ENCODE results near the gene RPL5.

Gene RPL5

GRCh38 chr1:92844439-92844838 lies 12.6 kb downstream of the RPL5 start:
- H3K9me3 ChIP-seq (ENCODE audit: control insufficient read depth, low read length), result no peaks in the 10 kb centered on the region
- no peaks in the 10 kb centered on the region for H3K27me3 ChIP-seq (ENCODE audit: control insufficient read depth, insufficient read depth, low read length)
- peaks cover 16% of the 10 kb centered on the region for H3K36me3 ChIP-seq (ENCODE audit: control insufficient read depth, insufficient read depth, low read length)
- H3K4me1 ChIP-seq (ENCODE audit: control insufficient read depth, insufficient read depth, low read length), result peaks cover 5% of the 10 kb centered on the region
- no peak overlapping the region for H3K4me3 ChIP-seq (ENCODE audit: low read length)
- no peak overlapping the region for H3K9ac ChIP-seq (ENCODE audit: low read length)

GRCh38 chr1:92845908-92846307 lies 14.1 kb downstream of the RPL5 start:
- Histone ChIP-seq H3K27me3 (ENCODE audit: control insufficient read depth, insufficient read depth, low read length) (no peaks in the 10 kb centered on the region), H3K4me3 (ENCODE audit: low read length) (no peak overlapping the region), H3K9ac (ENCODE audit: low read length) (no peak overlapping the region), H3K4me1 (ENCODE audit: control insufficient read depth, insufficient read depth, low read length) (peaks cover 5% of the 10 kb centered on the region), H3K9me3 (ENCODE audit: control insufficient read depth, low read length) (no peaks in the 10 kb centered on the region), H3K36me3 (ENCODE audit: control insufficient read depth, insufficient read depth, low read length) (peaks cover 16% of the 10 kb centered on the region)

GRCh38 chr1:92848201-92848600 lies 16.4 kb downstream of the RPL5 start:
- Histone ChIP-seq H3K9me3 (ENCODE audit: control insufficient read depth, low read length) (no peaks in the 10 kb centered on the region), H3K4me1 (ENCODE audit: control insufficient read depth, insufficient read depth, low read length) (peaks cover 14% of the 10 kb centered on the region), H3K4me3 (ENCODE audit: low read length) (no peak overlapping the region), H3K27me3 (ENCODE audit: control insufficient read depth, insufficient read depth, low read length) (no peaks in the 10 kb centered on the region), H3K36me3 (ENCODE audit: control insufficient read depth, insufficient read depth, low read length) (peaks cover 6% of the 10 kb centered on the region), H3K9ac (ENCODE audit: low read length) (no peak overlapping the region)

GRCh38 chr1:92850019-92850418 lies 18.2 kb downstream of the RPL5 start:
- H3K4me1 ChIP-seq (ENCODE audit: control insufficient read depth, insufficient read depth, low read length), result peaks cover 25% of the 10 kb centered on the region
- no peaks in the 10 kb centered on the region for H3K36me3 ChIP-seq (ENCODE audit: control insufficient read depth, insufficient read depth, low read length)
- no peaks in the 10 kb centered on the region for H3K27me3 ChIP-seq (ENCODE audit: control insufficient read depth, insufficient read depth, low read length)
- H3K9me3 ChIP-seq (ENCODE audit: control insufficient read depth, low read length), result no peaks in the 10 kb centered on the region
- no peak overlapping the region for H3K4me3 ChIP-seq (ENCODE audit: low read length)
- H3K9ac ChIP-seq (ENCODE audit: low read length), result no peak overlapping the region

GRCh38 chr1:92851729-92852128 lies 19.9 kb downstream of the RPL5 start:
- Histone ChIP-seq H3K4me3 (ENCODE audit: low read length) (no peak overlapping the region), H3K4me1 (ENCODE audit: control insufficient read depth, insufficient read depth, low read length) (peaks cover 25% of the 10 kb centered on the region), H3K9me3 (ENCODE audit: control insufficient read depth, low read length) (no peaks in the 10 kb centered on the region), H3K36me3 (ENCODE audit: control insufficient read depth, insufficient read depth, low read length) (no peaks in the 10 kb centered on the region), H3K9ac (ENCODE audit: low read length) (no peak overlapping the region), H3K27me3 (ENCODE audit: control insufficient read depth, insufficient read depth, low read length) (no peaks in the 10 kb centered on the region)

- Histone ChIP-seq H3K4me3 (ENCODE audit: low read length) (no peak overlapping the region), H3K9me3 (ENCODE audit: control insufficient read depth, low read length) (no peaks in the 10 kb centered on the region), H3K36me3 (ENCODE audit: control insufficient read depth, insufficient read depth, low read length) (no peaks in the 10 kb centered on the region)
These were observed 21.5 kb downstream of the RPL5 start for GRCh38 chr1:92853299-92853698.

GRCh38 chr1:92854101-92854785 lies 22.4 kb downstream of the RPL5 start:
- no peaks in the 10 kb centered on the region for H3K27me3 ChIP-seq (ENCODE audit: control insufficient read depth, insufficient read depth, low read length)

More at GRCh38 chr1:92853299-92853698, 21.5 kb downstream of the RPL5 start:
- H3K27me3 ChIP-seq (ENCODE audit: control insufficient read depth, insufficient read depth, low read length), result no peaks in the 10 kb centered on the region
- no peak overlapping the region for H3K9ac ChIP-seq (ENCODE audit: low read length)
- H3K4me1 ChIP-seq (ENCODE audit: control insufficient read depth, insufficient read depth, low read length), result peaks cover 33% of the 10 kb centered on the region

GRCh38 chr1:92855236-92855635 lies 23.4 kb downstream of the RPL5 start:
- H3K4me3 ChIP-seq (ENCODE audit: low read length), result no peak overlapping the region
- H3K4me1 ChIP-seq (ENCODE audit: control insufficient read depth, insufficient read depth, low read length), result peaks cover 34% of the 10 kb centered on the region
- no peak overlapping the region for H3K9ac ChIP-seq (ENCODE audit: low read length)
- no peaks in the 10 kb centered on the region for H3K9me3 ChIP-seq (ENCODE audit: control insufficient read depth, low read length)
- H3K27me3 ChIP-seq (ENCODE audit: control insufficient read depth, insufficient read depth, low read length), result no peaks in the 10 kb centered on the region
- H3K36me3 ChIP-seq (ENCODE audit: control insufficient read depth, insufficient read depth, low read length), result no peaks in the 10 kb centered on the region

More at GRCh38 chr1:92854101-92854785, 22.4 kb downstream of the RPL5 start:
- Histone ChIP-seq H3K9ac (ENCODE audit: low read length) (no peak overlapping the region), H3K36me3 (ENCODE audit: control insufficient read depth, insufficient read depth, low read length) (no peaks in the 10 kb centered on the region), H3K9me3 (ENCODE audit: control insufficient read depth, low read length) (no peaks in the 10 kb centered on the region), H3K4me3 (ENCODE audit: low read length) (peak overlapping the region; percentile 3), H3K4me1 (ENCODE audit: control insufficient read depth, insufficient read depth, low read length) (peaks cover 34% of the 10 kb centered on the region)

GRCh38 chr1:92857817-92858216 lies 26.0 kb downstream of the RPL5 start:
- Histone ChIP-seq H3K36me3 (ENCODE audit: control insufficient read depth, insufficient read depth, low read length) (no peaks in the 10 kb centered on the region), H3K4me1 (ENCODE audit: control insufficient read depth, insufficient read depth, low read length) (peaks cover 24% of the 10 kb centered on the region), H3K9me3 (ENCODE audit: control insufficient read depth, low read length) (no peaks in the 10 kb centered on the region), H3K9ac (ENCODE audit: low read length) (peak overlapping the region; percentile 41), H3K27me3 (ENCODE audit: control insufficient read depth, insufficient read depth, low read length) (no peaks in the 10 kb centered on the region), H3K4me3 (ENCODE audit: low read length) (no peak overlapping the region)

GRCh38 chr1:92858564-92859399 lies 26.9 kb downstream of the RPL5 start:
- Histone ChIP-seq H3K36me3 (ENCODE audit: control insufficient read depth, insufficient read depth, low read length) (no peaks in the 10 kb centered on the region), H3K27me3 (ENCODE audit: control insufficient read depth, insufficient read depth, low read length) (no peaks in the 10 kb centered on the region), H3K9ac (ENCODE audit: low read length) (no peak overlapping the region), H3K4me3 (ENCODE audit: low read length) (no peak overlapping the region), H3K9me3 (ENCODE audit: control insufficient read depth, low read length) (no peaks in the 10 kb centered on the region), H3K4me1 (ENCODE audit: control insufficient read depth, insufficient read depth, low read length) (peaks cover 23% of the 10 kb centered on the region)

- no peaks in the 10 kb centered on the region for H3K36me3 ChIP-seq (ENCODE audit: control insufficient read depth, insufficient read depth, low read length)
- H3K27me3 ChIP-seq (ENCODE audit: control insufficient read depth, insufficient read depth, low read length), result no peaks in the 10 kb centered on the region
- H3K9me3 ChIP-seq (ENCODE audit: control insufficient read depth, low read length), result no peaks in the 10 kb centered on the region
- no peak overlapping the region for H3K9ac ChIP-seq (ENCODE audit: low read length)
- peaks cover 16% of the 10 kb centered on the region for H3K4me1 ChIP-seq (ENCODE audit: control insufficient read depth, insufficient read depth, low read length)
- no peak overlapping the region for H3K4me3 ChIP-seq (ENCODE audit: low read length)
These were observed 27.7 kb downstream of the RPL5 start for GRCh38 chr1:92859400-92860039.

- no peak overlapping the region for H3K9ac ChIP-seq (ENCODE audit: low read length)
- no peaks in the 10 kb centered on the region for H3K36me3 ChIP-seq (ENCODE audit: control insufficient read depth, insufficient read depth, low read length)
- no peaks in the 10 kb centered on the region for H3K27me3 ChIP-seq (ENCODE audit: control insufficient read depth, insufficient read depth, low read length)
- no peak overlapping the region for H3K4me3 ChIP-seq (ENCODE audit: low read length)
- peaks cover 10% of the 10 kb centered on the region for H3K4me1 ChIP-seq (ENCODE audit: control insufficient read depth, insufficient read depth, low read length)
- no peaks in the 10 kb centered on the region for H3K9me3 ChIP-seq (ENCODE audit: control insufficient read depth, low read length)
These were observed 30.8 kb downstream of the RPL5 start for GRCh38 chr1:92862605-92863004.

Measured in mucosa of stomach (tissue), 1 donor.